Epithelial cell of proximal tubule (primary cell): ENCODE data around the gene BIRC2. TPM values are rescaled to one million over a fixed set of nuclear protein-coding genes. Genes with fewer than 3 reads are reported as not detected.

ENCODE experiments used
- DNase-seq: peaks from one replicate; pipeline ENCODE4 v3.0.0-alpha.2; 2011; ENCODE audit warnings: low read depth
- H3K4me3 ChIP-seq: 2 replicates; pipeline ENCODE4 v1.5.1; 2011; ENCODE audit warnings: low read depth, mild to moderate bottlenecking, low read length
- total RNA-seq: library from RNA; depleted of rRNA; stranded (reverse); fragments of >200 nt; gene quantifications from 2 replicates; pipeline ENCODE4 v1.2.3, GENCODE V29; 2015
- TF ChIP-seq, protein P1 (sequence below): conservative IDR thresholded peaks from 2 replicates; pipeline ENCODE4 v1.5.1; 2012; ENCODE audit warnings: low read depth, mild to moderate bottlenecking, low read length

The BIRC2 gene
- total RNA-seq, 1 donor from 2014 or later, result 85.3 TPM

DNA sequence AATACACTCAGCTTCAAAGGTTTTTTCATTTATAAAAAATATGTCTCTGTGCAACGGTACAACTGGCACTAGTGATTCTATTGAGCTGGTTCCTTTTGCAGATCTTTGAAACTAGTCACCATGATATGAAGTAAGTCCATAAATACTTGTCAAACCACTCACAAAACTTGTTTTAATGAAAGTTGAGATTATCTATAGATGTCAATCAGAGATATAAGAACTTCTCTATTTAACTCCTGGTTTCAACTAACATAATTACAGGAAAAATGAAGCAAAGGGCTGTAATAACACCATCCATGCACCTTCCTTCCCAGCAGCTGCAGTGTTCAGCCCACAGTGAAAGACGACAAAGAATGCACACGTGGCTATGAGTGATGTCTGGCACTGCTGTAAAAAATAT is 60.9 kb downstream of the BIRC2 start:
- H3K4me3 ChIP-seq, result no peak overlapping the region
- TF ChIP-seq, protein P1, sequence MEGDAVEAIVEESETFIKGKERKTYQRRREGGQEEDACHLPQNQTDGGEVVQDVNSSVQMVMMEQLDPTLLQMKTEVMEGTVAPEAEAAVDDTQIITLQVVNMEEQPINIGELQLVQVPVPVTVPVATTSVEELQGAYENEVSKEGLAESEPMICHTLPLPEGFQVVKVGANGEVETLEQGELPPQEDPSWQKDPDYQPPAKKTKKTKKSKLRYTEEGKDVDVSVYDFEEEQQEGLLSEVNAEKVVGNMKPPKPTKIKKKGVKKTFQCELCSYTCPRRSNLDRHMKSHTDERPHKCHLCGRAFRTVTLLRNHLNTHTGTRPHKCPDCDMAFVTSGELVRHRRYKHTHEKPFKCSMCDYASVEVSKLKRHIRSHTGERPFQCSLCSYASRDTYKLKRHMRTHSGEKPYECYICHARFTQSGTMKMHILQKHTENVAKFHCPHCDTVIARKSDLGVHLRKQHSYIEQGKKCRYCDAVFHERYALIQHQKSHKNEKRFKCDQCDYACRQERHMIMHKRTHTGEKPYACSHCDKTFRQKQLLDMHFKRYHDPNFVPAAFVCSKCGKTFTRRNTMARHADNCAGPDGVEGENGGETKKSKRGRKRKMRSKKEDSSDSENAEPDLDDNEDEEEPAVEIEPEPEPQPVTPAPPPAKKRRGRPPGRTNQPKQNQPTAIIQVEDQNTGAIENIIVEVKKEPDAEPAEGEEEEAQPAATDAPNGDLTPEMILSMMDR, result no peak
- no peak for DNase-seq

GRCh38 chr11:102408339-102408738 is 61.3 kb downstream of the BIRC2 start:
- no peak for DNase-seq
- H3K4me3 ChIP-seq, result no peak overlapping the region
- TF ChIP-seq, protein P1, result no peak

- TF ChIP-seq, protein P1, result no peak
- no peak overlapping the region for H3K4me3 ChIP-seq
- no peak for DNase-seq
Measured at GRCh38 chr11:102410382-102410784, 63.4 kb downstream of the BIRC2 start.

DNA sequence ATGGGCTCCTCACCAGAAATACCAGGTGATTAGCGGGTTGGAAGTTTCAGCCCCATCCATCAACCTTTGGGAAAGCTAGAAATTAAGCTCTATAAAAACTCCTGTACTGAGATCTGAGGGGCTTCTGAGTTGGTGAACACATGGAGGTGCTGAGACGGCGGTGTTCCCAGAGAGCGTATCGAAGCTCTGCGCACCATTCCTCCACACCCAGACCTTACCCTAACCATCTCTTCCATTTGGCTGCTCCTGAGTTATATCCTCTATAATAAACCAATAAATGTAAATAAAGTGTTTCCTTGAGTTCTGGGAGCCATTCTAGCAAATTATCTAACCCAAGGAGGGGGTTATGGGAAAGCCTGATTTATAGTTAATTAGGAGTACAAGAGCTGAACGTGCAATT is 64.1 kb downstream of the BIRC2 start:
- TF ChIP-seq, protein P1, result no peak

DNA sequence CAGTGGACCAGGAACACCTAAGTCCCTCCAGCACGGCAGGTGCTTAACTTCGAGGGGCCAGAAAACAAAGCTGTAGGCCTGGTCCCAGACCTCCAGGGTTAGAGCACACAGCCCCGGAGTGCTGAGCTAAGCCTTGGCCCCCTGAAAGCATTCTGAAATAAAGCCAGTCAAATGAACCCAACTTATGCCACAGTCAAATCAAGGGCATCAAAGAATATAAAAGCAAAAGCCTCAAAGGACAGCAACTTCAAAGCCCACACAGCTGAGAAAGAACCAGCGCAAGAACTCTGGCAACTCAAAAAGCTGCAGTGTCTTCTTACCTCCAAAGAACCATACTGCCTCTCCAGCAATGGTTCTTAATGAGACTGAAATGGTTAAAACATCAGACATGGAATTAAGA is 66.5 kb downstream of the BIRC2 start:
- no peak overlapping the region for H3K4me3 ChIP-seq
- no peak for DNase-seq
- TF ChIP-seq, protein P1, result no peak

More for the DNA sequence above, 64.1 kb downstream of the BIRC2 start:
- H3K4me3 ChIP-seq, result no peak overlapping the region
- no peak for DNase-seq

- no peak for DNase-seq
- TF ChIP-seq, protein P1, result no peak
Measured at GRCh38 chr11:102414559-102414958, 67.5 kb downstream of the BIRC2 start.

GRCh38 chr11:102415304-102415916 is 68.4 kb downstream of the BIRC2 start:
- TF ChIP-seq, protein P1, result no peak
- no peak for DNase-seq
- no peak overlapping the region for H3K4me3 ChIP-seq

More at GRCh38 chr11:102414559-102414958, 67.5 kb downstream of the BIRC2 start:
- no peak overlapping the region for H3K4me3 ChIP-seq
